ENCODE data around the gene MYMK. TPM values are rescaled to one million over a fixed set of nuclear protein-coding genes. Genes with fewer than 3 reads are reported as not detected.
A peak's percentile ranks its signal among the peaks of the same experiment; 100 is the strongest.

The MYMK gene
- total and polyA plus RNA-seq, 2 of the 4 experiments (the other 2 are of a cell fraction) = not detected

DNA sequence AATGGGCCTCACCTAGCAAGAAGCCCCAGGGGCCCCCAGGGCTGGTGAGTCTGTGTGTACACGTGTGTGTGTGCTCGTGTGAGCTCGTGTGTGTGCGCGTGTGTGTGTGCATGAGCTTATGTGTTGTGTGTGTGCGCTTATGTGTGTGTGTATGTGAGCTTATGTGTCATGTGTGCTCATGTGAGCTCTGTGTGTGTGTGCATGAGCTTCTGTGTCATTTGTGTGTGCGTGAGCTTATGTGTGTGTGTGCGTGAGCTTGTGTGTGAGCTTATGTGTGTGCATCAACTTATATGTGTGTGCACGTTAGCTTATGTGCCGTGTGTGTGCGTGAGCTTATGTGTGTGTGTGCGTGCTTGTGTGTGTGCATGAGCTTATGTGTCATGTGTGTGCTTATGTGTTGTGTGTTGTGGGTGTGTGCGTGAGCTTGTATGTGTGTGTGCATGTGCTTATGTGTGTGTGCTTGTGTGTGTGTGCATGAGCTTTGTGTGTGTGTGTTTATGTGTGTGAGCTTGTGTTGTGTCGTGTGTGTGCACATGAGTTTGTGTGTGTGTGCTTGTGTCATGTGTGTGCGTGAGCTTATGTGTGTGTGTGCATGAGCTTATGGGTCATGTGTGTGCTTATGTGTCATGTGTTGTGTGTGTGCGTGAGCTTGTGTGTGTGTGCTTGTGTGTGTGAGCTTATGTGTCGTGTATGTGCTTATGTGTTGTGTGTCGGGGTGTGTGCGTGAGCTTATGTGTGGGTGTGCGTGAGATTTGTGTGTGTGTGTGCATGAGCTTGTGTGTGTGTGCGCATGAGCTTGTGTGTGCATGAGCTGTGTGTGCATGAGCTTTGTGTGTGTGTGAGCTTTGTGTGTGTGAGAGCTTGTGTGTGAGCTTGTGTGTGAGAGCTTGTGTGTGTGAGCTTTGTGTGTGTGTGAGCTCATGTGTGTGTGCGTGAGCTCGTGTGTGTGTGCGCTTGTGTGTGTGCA lies 29.1 kb downstream of the MYMK start (continued):
- TF ChIP-seq NFE2L2 (IDR thresholded peaks at IDR 0.05; ENCODE audit: low read depth, low read length) (no peak), POLR2A (IDR thresholded peaks at IDR 0.05; ENCODE audit: low read depth, low read length) (no peak)

- Histone ChIP-seq H4K8ac (ENCODE audit: low read depth in 2 of 2, low read length in 2 of 2) (no peak overlapping the region), H2BK5ac (ENCODE audit: low read depth, low read length, poor library complexity, severe bottlenecking) (no peak overlapping the region), H3K9ac (ENCODE audit: low read depth, low read length) (no peak overlapping the region), H4K5ac (ENCODE audit: low read depth, low read length) (no peak overlapping the region), H2AK9ac (replicated peaks; ENCODE audit: low read depth, low read length, poor library complexity) (no peak overlapping the region), H3K23ac (ENCODE audit: low read depth, low read length) (no peak overlapping the region), H2BK15ac (ENCODE audit: low read depth, low read length) (no peak overlapping the region), H3K4me3 (ENCODE audit: insufficient read depth, low read depth, low read length) (no peak overlapping the region), H4K91ac (ENCODE audit: insufficient read depth, low read depth, low read length) (no peak overlapping the region), H3K9me3 (ENCODE audit: control insufficient read depth, insufficient read depth, low read length) (no peaks in the 10 kb centered on the region; the same call in 1 of the 2 replicates), H3K36me3 (ENCODE audit: control insufficient read depth, insufficient read depth, low read length) (no peaks in the 10 kb centered on the region), H3K79me1 (ENCODE audit: low read depth in 1 of 2, low read length in 2 of 2) (no peaks in the 10 kb centered on the region), H3K4ac (ENCODE audit: low read depth, low read length) (no peak overlapping the region), H4K20me1 (ENCODE audit: insufficient read depth, low read length) (0 out of 2 replicates have a peak, but pooled peaks cover under 1% of the 10 kb centered on the region), H3K9me1 (ENCODE audit: insufficient read depth, low read length) (peaks cover 5% of the 10 kb centered on the region; the same call in 1 of the 2 replicates), H2AK5ac (ENCODE audit: low read depth, low read length) (no peak overlapping the region), H3K27ac (ENCODE audit: insufficient read depth, low read length) (no peak overlapping the region), H3K56ac (ENCODE audit: extremely low read depth, insufficient read depth, low read length) (no peak overlapping the region), H3K4me1 (ENCODE audit: control insufficient read depth, insufficient read depth, low read length) (peaks cover 2% of the 10 kb centered on the region; the same call in 1 of the 2 replicates), H3K27me3 (ENCODE audit: control insufficient read depth, insufficient read depth, low read length) (peaks cover 63% of the 10 kb centered on the region), H3K18ac (ENCODE audit: low read depth, low read length) (no peak overlapping the region), H2AFZ (replicated peaks; ENCODE audit: low read length, poor library complexity) (peak overlapping the region; percentile 19), H3K14ac (replicated peaks; ENCODE audit: low read depth, low read length) (no peak overlapping the region), H2BK120ac (ENCODE audit: low read depth, low read length) (no peak overlapping the region), H3K4me2 (ENCODE audit: low read depth, low read length) (no peak overlapping the region), H2BK20ac (ENCODE audit: low read depth, low read length) (no peak overlapping the region)
- POLR2A ChIA-PET (ENCODE audit: unreplicated experiment) = no interaction called here
- intact Hi-C loops (cut with micrococcal nuclease) (no loop called here), dilution Hi-C loops (cut with HindIII; ENCODE audit: low sequenced_read_pairs, unreplicated experiment) (no loop called here), in situ Hi-C loops (cut with MboI; ENCODE audit: low sequenced_read_pairs) (loop anchor here (25.0 kb wide), 1 partner anchor 457 kb away; the partner anchor contains the start of gene GTF3C5)
- DNase-seq = no peak
- CTCF ChIA-PET = no interaction called here
- BruUV-seq (replicated peaks) = no TSS peak
- no peak for ATAC-seq (ENCODE audit: low read depth)
- no CpG with 5 or more reads among the region's 24 CpGs for WGBS, 2 experiments (ENCODE audit: extremely low coverage in 2 of 2, insufficient read length in 1 of 2)
- TF ChIP-seq FOS (IDR thresholded peaks at IDR 0.05; ENCODE audit: low read depth, low read length) = no peak
- no peak for TF ChIP-seq SMC3 (IDR thresholded peaks at IDR 0.05; ENCODE audit: low read depth, low read length)
- no peak for TF ChIP-seq CHD1 (IDR thresholded peaks at IDR 0.05; ENCODE audit: low read depth, low read length)
- TF ChIP-seq NFE2L2 (IDR thresholded peaks at IDR 0.05; ENCODE audit: low read depth, low read length) = no peak
- TF ChIP-seq POLR2A (IDR thresholded peaks at IDR 0.05; ENCODE audit: low read depth, low read length) = no peak
- no peak for TF ChIP-seq USF2 (IDR thresholded peaks at IDR 0.05; ENCODE audit: low read depth, low read length)
- no peak for TF ChIP-seq RFX5 (IDR thresholded peaks at IDR 0.05; ENCODE audit: low read depth, low read length)
- TF ChIP-seq, protein P1, sequence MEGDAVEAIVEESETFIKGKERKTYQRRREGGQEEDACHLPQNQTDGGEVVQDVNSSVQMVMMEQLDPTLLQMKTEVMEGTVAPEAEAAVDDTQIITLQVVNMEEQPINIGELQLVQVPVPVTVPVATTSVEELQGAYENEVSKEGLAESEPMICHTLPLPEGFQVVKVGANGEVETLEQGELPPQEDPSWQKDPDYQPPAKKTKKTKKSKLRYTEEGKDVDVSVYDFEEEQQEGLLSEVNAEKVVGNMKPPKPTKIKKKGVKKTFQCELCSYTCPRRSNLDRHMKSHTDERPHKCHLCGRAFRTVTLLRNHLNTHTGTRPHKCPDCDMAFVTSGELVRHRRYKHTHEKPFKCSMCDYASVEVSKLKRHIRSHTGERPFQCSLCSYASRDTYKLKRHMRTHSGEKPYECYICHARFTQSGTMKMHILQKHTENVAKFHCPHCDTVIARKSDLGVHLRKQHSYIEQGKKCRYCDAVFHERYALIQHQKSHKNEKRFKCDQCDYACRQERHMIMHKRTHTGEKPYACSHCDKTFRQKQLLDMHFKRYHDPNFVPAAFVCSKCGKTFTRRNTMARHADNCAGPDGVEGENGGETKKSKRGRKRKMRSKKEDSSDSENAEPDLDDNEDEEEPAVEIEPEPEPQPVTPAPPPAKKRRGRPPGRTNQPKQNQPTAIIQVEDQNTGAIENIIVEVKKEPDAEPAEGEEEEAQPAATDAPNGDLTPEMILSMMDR (conservative IDR thresholded peaks at IDR 0.05; ENCODE audit: low read depth, low read length) = no peak
- TF ChIP-seq MAFK (IDR thresholded peaks at IDR 0.05; ENCODE audit: low read depth, low read length) = no peak
- no peak for TF ChIP-seq RCOR1 (IDR thresholded peaks at IDR 0.05; ENCODE audit: insufficient replicate concordance, low read length)
- TF ChIP-seq RAD21 (IDR thresholded peaks at IDR 0.05; ENCODE audit: low read length) = no peak
- TF ChIP-seq BHLHE40 (IDR thresholded peaks at IDR 0.05; ENCODE audit: low read depth, low read length) = no peak
Observed at GRCh38 chr9:133494636-133495326, 30.0 kb downstream of the MYMK start.
